ENCODE results near the gene TMPRSS4. TPM values are rescaled to one million over a fixed set of nuclear protein-coding genes. Genes with fewer than 3 reads are reported as not detected.

Gene TMPRSS4, protein sequence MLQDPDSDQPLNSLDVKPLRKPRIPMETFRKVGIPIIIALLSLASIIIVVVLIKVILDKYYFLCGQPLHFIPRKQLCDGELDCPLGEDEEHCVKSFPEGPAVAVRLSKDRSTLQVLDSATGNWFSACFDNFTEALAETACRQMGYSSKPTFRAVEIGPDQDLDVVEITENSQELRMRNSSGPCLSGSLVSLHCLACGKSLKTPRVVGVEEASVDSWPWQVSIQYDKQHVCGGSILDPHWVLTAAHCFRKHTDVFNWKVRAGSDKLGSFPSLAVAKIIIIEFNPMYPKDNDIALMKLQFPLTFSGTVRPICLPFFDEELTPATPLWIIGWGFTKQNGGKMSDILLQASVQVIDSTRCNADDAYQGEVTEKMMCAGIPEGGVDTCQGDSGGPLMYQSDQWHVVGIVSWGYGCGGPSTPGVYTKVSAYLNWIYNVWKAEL
- total RNA-seq (2014; rRNA removed; shearing (Covaris generic)) = 152 and 157 TPM in 2 replicates

DNA sequence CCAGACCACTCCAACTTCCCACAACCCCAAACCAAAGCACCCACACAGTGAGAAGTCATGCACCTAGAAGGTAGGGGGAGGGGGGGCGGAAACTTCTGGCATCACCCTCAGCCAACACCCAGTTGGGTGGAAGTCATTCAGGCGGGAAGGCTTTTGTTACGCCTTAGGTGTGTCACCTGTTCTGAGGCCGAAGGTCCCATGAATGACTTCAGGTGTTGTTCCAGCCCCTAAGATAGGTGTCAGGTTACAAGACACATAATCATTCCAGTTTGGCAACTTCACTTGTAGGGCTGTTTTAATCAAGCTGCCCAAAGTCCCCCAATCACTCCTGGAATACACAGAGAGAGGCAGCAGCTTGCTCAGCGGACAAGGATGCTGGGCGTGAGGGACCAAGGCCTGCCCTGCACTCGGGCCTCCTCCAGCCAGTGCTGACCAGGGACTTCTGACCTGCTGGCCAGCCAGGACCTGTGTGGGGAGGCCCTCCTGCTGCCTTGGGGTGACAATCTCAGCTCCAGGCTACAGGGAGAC, at the start of gene TMPRSS4:
Gene TMPRSS4 (plus strand): TSS at position 325 of the 528 bp plus-strand sequence. CDS start 225 bp downstream, outside the sequence.
- peak; percentile 98 for DNase-seq (ENCODE audit: low spot score)

DNA sequence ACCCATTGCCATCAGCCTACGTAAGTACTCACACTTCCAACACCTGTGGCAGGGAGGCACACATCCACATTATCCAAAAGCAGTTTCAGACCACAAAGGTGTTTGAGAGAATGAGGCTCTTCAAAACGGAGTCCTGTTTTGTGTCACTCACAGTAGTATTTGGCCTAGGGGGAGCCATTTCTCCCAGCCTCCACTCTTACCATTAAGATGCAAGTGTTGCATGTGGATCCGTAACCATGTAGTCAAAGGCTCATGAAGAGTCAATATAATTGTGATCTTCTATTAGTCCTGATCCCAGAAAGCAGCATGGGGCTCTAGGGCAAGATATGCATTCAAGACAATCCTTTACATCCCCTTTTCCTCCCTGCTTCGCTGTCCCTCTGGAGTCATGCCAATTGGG, 49.2 kb upstream of the TMPRSS4 start:
- no peak for DNase-seq (ENCODE audit: low spot score)

DNA sequence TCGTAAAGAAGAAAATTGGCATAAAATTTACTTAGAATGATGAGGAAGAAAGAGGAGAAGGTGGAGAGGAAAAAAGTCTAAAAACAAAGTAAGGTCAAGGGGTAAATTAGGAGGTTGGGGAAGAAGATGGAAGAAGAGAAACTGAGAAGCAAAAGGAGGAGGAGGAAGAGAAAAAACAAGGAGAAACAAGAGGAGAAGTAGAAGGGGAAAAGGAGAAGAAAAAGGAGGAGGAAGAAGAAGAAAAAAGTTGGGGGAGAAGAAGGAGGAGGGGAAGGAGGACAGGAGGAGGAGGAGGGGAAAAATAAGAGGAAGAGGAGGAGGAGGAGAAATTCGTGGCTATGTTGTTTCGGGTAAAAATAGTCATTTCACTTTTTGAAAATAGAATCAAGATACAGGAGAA, 48.3 kb upstream of the TMPRSS4 start:
- DNase-seq (ENCODE audit: low spot score) = no peak

DNA sequence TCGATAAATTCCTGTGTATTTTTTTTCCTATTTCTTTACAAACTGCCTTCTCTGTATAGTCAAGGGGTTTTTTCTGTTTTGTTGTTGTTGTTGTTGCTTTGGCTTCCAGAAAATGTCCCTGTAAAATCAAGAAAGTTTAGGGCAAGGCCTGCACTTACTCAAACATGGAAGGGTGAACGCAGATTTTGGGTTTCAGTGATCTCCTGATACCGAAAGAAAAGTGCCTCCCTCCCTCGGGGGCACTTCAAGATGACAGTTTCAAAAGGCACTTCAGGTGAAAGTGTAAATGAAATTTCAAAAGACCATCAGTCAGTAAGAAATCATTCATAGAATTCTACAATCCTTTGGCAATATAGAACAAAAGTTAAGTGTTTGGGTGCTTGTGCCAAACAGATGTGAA, 43.4 kb upstream of the TMPRSS4 start:
- no peak for DNase-seq (ENCODE audit: low spot score)

DNA sequence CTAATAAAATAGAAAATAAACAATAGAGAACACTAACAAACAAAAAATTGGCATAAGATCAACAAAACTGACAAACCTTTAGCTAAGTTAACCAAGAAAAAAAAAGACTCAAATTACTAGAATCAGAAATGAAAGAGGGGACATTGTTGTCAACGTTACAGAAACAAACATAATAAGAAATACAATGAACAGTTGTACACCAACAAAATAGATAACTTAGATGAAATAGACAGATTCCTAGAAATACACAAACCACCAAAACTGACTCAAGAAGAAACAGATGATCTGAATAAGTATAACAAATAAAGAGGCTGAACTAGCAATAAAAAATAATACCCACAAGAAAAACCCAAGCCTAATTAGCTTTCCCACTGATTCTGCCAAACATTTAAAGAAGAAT, 34.7 kb upstream of the TMPRSS4 start:
- DNase-seq (ENCODE audit: low spot score) = no peak

DNA sequence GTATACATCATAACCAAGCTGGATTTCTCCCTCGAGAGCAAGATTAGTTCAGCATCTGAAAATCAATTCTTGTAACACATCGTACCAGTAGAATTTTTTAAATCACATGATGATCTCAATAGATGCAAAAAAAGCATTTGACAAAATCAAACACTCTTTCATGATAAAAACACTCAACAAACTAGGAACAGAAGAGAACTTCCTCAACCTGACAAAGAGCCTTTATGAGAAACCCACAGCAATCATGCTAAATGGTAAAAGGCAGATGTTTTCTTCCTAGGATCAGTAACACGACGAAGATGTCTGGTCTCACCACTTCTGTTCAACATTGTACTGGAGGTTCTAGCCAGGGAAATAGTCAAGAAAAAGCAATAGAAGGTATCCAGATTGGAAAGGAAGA, 34.1 kb upstream of the TMPRSS4 start:
- DNase-seq (ENCODE audit: low spot score) = no peak

DNA sequence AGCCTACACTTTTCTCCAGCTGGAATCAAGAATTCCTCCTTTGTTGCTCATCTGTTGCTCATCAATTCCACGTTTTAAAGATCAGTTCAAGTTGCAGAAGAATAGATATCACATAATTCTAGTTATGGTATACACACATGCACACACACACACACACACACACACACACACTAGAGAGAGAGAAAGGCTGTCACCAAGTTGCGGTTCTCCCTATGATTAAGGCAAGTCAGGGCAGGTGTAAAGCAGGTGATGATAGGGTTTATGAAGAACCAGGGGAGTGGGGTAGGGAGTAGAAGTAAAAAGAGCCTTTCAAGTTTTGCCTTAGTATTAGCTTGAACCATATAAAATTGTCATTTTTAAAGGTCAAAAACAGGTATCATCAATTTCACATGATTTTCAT, 31.7 kb upstream of the TMPRSS4 start:
- no peak for DNase-seq (ENCODE audit: low spot score)

DNA sequence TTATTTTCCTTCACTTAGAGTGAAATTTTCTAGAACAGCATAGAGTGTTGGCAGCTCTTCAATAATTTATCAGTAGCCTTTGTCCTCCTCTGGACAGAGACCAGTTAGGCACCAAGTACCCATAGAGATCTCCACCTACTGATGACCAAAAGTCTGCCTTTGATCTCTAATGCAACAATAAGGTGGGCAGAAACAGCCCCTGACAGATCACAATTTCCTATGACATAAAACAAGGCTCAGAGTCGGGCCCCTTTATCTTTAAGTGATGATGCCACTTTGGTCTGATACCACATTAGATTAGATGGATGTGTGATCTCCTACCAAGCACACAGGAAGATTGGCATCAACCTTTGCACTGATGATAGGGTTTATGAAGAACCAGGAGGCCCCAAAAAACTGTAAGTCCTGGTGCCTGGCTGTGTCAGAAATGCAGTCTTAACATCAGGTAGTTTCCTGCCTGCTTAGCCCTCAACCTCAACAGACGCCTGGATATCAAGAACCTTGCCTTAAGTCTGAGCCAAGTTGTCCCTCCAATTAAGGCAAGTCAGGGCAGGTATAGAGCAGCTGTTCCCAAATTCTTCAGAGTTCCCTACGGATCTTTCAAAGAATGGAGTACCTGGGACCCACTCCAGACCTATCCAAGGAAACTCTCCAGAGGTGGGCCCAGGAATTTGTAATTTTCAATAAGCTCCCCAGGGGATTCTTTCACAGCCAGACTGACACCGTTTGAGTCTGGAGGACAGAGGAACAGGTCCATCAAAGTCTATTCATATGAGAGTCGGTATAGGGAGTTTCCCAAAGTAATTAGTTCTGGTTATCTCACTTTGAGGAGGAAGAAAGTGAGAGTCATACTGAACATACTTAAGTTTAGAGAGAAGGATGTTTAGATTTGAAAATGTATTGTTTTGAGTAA, 30.6 kb upstream of the TMPRSS4 start:
- no peak for DNase-seq (ENCODE audit: low spot score)

DNA sequence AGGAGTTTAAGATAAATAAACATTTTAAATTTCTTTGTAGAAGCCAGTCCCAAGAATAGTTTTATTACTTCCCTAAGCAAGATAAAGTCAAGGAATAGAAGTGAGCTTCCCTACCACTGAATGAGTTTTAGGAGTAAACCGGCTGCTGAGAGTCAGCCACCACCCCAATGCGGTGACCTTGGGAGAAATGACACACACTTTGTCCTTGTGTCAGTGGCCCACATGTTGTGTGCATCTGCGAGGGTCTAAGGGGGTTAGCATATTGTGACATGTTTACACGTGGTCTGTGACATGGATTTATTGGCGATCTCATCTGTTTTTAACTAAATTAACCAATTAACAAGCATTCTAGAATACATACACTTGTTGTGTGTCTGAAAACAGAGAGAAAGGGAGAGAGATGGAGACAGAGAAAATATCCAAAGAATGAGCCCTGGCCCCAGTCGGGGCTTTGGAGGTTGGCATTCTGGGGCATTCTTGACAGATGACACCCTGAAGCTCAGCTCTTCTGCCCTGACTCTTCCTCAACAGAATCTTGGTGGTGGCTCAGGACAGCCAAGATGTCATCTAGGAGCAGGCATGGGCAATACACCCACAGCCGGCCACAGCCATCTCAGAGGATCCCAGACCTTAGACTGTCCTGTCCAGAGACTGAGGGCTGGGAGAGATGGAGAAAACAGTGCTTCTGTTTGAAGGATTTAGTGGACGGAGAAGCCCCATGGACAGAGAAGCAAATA, 29.7 kb upstream of the TMPRSS4 start:
- DNase-seq (ENCODE audit: low spot score) = no peak

DNA sequence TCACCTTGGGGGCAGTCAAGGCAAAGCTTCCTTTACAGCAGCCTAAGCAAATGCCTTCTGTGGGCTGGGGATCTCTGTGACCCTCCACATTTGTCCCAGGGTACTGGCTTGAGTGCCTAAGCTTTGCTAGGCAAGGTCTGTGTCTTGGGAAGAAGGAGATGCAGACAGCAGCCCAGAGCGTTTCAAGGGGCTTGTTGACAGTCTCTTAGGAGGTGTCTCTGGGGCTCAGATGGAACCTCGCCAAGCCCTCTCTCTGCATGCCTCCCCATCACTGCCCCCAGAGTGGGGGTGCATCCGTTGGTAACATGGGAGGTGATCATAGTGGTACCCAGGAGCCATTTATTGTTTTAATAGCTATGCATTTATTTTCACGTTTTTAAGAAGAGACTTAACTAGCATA, 29.1 kb upstream of the TMPRSS4 start:
- no peak for DNase-seq (ENCODE audit: low spot score)

DNA sequence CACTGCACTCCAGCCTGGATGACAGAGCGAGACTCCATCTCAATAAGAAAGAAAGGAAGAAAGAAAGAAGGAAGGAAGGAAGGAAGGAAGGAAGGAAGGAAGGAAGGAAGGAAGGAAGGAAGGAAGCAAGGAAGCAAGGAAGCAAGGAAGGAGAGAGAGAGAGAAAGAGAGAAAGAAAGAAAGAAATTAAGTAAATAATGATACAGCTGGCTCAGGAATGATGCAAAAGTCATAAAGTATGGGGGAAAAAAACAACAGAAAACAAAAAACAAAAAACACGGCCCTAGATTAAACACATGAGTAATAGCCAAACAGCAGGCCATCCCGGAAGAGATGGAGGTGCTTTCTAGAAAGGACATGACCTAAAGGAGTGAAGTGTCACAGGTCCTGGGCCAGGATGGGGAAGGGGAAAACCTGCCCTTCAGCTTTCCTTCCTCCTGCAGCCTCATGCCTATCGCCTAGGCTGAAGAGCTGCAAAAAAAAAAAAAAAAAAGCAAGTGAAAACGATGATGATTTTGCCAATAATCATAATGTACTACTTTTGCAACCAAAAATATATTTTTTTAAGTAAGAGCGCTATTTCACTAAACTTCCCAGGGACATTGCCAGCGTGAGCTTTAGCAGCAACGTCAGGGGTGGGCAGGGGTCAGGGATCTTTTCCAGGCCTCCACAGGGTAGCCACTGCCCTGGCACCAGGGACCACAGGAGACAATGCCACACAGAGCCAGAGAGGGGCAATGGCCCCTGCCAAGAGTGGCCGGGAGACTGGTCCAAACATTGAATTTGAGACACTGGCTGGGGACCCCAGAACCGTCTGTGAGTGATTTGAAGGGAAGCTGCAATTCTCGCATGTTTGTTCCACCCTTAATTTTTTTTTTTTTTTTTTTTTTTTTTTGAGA, 28.2 kb upstream of the TMPRSS4 start:
- no peak for DNase-seq (ENCODE audit: low spot score)

DNA sequence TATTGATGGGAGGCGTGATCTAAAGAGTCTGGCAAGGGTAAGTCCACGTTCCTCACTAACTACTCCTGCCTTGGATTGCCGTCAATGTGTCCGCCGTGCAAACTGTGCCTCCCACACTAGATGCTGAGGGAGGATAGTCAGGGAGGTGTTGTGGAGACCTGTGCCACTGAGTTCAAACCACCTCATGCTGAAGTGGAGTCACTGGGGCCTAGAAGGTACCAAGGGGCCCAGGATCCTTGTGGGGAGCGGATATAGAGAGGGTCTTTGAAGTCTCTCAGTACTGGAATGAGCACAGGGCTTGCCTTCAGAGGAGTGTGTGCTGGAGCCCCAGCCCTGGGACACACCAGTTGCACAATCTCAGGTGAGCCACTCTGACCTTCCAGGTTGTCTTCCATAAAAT, 27.1 kb upstream of the TMPRSS4 start:
- DNase-seq (ENCODE audit: low spot score) = no peak

DNA sequence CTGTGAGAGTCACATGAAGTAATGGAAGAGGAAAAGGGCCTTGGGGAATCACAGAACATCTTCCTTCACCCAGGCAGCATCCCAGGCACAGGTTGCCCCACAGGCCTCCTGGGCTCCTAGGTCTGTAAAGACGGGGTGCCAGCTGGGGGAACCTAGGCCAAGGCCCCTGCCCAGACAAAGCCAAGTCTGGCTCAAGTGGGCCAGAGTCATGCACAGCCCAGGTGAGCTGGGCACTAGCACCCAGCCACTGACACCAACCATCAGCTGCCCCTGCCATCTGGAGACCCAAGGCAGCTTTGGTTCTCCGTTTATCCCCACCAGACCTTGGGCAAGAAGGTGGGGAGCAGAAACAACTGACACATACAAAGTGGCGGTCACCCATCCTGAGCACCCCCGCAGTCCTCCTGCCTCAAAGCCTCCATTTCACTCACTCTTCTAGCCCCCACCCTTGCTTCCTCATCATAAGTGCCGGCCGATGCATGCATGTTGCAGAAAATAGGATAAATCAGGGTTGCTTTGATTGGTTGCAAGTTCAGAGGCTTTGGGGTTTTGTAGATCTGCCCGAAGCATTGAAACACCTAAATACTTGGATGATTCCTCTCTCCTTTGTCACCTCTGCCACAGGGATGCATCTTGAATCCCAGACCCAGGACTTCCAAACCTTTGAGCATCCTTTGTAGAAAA, 26.5 kb upstream of the TMPRSS4 start:
- DNase-seq (ENCODE audit: low spot score) = no peak

DNA sequence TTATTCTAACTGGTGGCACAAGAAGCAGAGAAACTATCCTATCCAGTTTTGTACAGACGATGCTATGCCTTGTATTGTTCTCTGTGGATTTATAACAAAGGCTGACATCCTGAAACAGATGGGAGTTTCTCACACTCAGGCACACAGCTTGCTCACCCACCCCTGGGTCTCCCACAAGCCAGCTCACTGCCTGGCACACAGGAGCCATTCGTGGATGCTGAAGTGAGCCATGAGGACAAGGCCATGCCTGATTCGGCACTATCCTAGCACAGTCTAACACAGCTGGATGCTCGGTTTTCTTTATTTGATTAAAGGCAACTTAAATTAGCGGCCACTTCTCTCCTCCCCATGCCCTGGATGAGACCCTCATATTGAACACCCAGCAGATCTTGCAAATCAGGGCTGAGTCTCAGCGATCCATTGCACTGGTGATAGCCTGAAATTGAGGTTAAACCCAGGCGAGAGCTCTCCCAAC, 25.7 kb upstream of the TMPRSS4 start:
- no peak for DNase-seq (ENCODE audit: low spot score)

DNA sequence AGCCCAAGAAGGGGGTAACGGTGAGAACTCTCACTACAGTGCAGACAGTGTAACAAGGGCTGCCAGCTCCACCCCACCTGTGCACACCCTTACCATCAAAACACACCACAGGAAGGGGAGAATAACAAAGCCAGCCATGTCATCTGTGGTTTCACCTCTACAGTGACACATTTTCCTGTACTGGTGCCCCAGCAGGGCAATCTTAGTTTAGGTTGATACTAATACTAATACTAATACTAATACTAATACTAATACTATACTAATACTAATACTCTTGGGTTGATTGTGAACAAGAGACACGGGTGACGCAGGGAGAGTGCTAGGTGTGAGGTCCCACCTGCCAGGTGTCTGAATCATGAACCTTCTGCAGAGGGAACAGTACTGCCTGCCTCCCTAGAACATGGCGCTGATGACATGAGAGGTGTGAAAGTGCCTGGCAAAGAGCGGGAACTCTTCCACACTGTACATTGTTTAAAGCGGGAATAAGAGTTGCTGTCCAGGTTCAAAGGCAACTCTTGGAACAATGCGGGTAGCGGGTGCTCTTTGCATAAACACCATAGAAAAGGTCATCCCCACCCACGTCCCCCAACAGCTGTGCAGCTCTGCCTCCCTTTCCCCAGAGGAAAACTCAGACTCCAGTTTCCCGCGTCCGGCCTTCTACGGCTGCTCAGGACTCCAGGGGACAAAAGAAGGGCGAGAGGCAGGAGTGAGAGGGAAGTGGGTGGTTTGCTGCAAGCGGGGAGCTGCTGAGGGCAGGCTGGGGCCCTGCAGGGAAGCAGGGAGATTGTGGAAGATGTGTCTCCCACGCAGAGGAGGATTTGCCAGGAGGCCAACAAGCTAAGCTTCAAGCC, 25.0 kb upstream of the TMPRSS4 start:
- DNase-seq (ENCODE audit: low spot score) = no peak

DNA sequence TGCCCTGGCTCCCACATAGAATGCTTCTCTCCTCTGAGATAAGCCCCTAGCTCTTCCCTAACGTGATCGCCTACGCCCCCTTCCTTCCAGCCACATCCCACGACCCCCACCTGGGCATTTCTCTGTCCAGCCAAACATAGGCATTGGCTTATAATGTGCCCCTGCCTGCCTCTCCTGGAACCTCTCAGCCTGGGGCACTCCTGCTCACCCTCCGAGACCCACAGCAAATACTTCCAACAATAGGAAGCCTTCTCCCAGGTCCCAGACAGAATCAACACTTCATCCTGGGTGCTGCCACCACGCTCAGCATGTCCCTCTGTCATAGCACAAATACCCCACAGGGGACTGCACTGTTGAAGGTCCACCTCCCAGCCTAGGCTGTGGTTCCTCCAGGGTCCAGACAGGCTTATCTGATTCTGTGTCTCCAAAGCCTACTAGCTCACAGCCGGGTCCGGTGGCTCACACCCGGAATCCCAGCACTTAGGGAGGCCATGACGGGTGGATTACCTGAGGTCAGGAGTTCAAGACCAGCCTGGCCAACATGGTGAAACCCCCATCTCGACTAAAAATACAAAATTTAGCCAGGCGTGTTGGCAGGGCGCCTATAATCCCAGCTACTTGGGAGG, 24.2 kb upstream of the TMPRSS4 start:
- DNase-seq (ENCODE audit: low spot score) = no peak

DNA sequence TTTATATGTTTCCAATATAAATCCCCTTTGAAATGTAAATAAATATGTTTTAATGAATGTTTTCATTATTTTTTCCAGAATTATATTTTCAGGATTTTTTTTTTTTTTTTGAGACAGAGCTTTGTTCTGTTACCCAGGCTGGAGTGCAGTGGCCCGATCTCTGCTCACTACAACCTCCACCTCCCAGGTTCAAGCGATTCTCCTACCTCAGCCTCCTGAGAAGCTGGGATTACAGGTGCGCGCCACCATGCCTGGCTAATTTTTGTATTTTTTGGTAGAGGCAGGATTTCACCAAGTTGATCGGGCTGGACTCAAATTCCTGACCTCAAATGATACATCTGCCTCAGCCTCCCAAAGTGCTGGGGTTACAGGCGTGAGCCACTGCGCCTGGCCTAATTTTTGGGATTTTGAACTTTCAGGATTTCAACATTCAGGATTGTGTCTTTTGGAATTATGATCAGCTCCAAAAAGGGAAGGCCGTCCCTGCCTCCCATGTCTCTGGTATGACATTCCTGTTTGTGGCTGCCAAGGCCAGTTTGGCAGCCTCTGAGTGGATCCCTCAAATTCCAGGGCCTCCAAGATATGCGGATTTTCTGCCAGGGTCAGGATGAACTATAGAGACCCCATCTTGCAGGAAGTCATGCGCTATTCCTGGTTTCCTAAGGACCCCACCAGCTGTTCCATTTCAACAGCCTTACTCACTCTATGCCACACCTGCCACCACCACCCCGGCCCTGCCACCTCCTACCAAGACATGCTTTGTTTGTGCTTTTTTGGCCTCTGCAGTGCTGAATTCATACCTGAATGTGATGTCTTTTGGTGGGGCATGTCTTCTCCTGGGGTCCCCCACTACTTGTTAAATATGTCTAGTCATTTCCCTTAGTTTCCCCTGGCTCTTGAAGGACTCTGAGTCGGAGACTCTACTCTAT, 21.9 kb upstream of the TMPRSS4 start:
- DNase-seq (ENCODE audit: low spot score) = no peak
